NT2/D1 (cell line): ENCODE data around the gene PLCH2.

Experiments
- SUZ12 ChIP-seq: IDR thresholded peaks from 2 replicates; pipeline ENCODE4 v1.6.1; 2011; ENCODE audit not compliant: insufficient read length, insufficient read depth; ENCODE audit errors: extremely low read depth
- YY1 ChIP-seq: IDR thresholded peaks from 2 replicates; pipeline ENCODE4 v1.6.1; 2011; ENCODE audit not compliant: insufficient read length, insufficient read depth
- ZNF274 ChIP-seq: IDR thresholded peaks from 2 replicates; pipeline ENCODE4 v1.6.1; 2011; ENCODE audit warnings: mild to moderate bottlenecking, low read depth, low read length

GRCh38 chr1:2430592-2430973 is 45.5 kb upstream of the PLCH2 start:
- TF ChIP-seq YY1 (no peak), ZNF274 (no peak), SUZ12 (no peak)
